ENCODE measurements around the gene NFAT5. TPM values are rescaled to one million over a fixed set of nuclear protein-coding genes. Genes with fewer than 3 reads are reported as not detected.
"Not testable (repeated sequence)": the region's sequence is repeated elsewhere in the genome, so short reads cannot be mapped to it uniquely, and the experiment has no call there.

The NFAT5 gene
- total RNA-seq, 1 donor from 2014 or later = 25.6 TPM

DNA sequence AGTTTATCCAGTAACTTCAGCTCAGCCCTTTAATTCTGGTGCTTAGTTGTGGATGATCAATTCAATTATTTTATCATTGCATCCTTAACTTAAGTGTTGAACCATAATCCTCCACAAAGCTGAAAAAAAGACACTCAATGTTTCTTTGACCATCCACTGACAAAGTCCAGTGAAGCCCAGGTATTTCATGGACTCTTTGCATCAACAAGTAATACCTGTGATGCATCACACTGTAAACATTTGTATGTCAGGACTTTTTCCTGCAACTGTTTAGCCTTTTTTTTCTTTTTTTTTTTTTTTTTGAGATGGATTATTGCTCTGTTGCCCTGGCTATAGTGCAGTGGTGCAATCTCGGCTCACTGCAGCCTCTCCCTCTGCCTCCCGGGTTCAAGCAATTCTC is 6.6 kb upstream of the NFAT5 start:
- DNase-seq (ENCODE audit: low read depth, low spot score) = no peak
- H3K27me3 Mint-ChIP-seq (ENCODE audit: low read depth) = no peaks in the 10 kb centered on the region
- H3K4me3 Mint-ChIP-seq = no peak overlapping the region
- peaks cover 2% of the 10 kb centered on the region for H3K9me3 Mint-ChIP-seq
- H3K4me1 Mint-ChIP-seq = peaks cover 16% of the 10 kb centered on the region
- no peak overlapping the region for H3K27ac Mint-ChIP-seq (ENCODE audit: unreplicated experiment)
- TF ChIP-seq, protein P1, sequence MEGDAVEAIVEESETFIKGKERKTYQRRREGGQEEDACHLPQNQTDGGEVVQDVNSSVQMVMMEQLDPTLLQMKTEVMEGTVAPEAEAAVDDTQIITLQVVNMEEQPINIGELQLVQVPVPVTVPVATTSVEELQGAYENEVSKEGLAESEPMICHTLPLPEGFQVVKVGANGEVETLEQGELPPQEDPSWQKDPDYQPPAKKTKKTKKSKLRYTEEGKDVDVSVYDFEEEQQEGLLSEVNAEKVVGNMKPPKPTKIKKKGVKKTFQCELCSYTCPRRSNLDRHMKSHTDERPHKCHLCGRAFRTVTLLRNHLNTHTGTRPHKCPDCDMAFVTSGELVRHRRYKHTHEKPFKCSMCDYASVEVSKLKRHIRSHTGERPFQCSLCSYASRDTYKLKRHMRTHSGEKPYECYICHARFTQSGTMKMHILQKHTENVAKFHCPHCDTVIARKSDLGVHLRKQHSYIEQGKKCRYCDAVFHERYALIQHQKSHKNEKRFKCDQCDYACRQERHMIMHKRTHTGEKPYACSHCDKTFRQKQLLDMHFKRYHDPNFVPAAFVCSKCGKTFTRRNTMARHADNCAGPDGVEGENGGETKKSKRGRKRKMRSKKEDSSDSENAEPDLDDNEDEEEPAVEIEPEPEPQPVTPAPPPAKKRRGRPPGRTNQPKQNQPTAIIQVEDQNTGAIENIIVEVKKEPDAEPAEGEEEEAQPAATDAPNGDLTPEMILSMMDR (conservative IDR thresholded peaks at IDR 0.05) = no peak
- no peaks in the 10 kb centered on the region for H3K36me3 Mint-ChIP-seq (ENCODE audit: low read depth)

DNA sequence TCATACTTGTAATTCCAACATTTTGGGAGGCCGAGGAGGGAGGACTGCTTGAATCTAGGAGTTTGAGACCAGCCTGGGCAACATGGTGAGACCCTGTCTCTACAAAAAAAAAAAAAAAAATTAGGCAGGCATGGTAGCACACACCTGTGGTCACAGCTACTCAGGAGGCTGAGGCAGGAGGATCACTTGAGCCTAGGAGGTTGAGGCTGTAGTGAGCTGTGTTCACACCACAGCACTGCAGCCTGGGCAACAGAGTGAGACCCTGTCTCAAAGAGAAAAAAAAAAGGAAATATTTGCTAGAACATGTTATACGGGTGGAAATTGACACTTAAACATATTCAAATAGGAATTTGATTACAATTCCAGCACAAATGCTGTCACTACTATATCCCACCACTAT is 4.4 kb upstream of the NFAT5 start:
- not testable (repeated sequence) for H3K27me3 Mint-ChIP-seq (ENCODE audit: low read depth); H3K9me3 Mint-ChIP-seq

DNA sequence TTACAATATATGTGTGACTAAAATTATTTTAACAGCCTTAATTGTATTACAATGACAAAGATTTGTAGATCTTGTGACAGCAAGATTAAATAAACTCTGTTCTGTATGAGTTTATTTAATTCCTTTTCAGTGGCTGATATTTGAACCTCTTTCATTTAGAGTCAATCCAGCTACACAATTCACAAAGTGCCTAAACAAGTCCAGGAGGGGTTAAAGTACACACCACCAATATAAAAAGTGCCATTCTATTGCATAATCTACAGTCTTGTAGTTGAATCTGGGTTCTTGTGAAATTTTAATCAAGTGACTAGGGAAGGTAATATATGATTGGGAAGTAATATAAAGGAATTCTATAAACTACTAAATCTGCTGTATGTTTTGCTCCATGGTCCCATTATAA is 3.9 kb upstream of the NFAT5 start:
- no peaks in the 10 kb centered on the region for H3K36me3 Mint-ChIP-seq (ENCODE audit: low read depth)
- H3K9me3 Mint-ChIP-seq = peaks cover 2% of the 10 kb centered on the region
- TF ChIP-seq, protein P1 (conservative IDR thresholded peaks at IDR 0.05) = no peak
- no peak overlapping the region for H3K27ac Mint-ChIP-seq (ENCODE audit: unreplicated experiment)
- H3K4me3 Mint-ChIP-seq = peak overlapping the region; percentile 66
- H3K27me3 Mint-ChIP-seq (ENCODE audit: low read depth) = no peaks in the 10 kb centered on the region
- H3K4me1 Mint-ChIP-seq = peaks cover 22% of the 10 kb centered on the region
- no peak for DNase-seq (ENCODE audit: low read depth, low spot score)

More for the DNA sequence above, 4.4 kb upstream of the NFAT5 start:
- DNase-seq (ENCODE audit: low read depth, low spot score); H3K27ac Mint-ChIP-seq (ENCODE audit: unreplicated experiment); H3K4me3 Mint-ChIP-seq; H3K36me3 Mint-ChIP-seq (ENCODE audit: low read depth): not testable (repeated sequence)
- H3K4me1 Mint-ChIP-seq = peaks cover 21% of the 10 kb centered on the region

DNA sequence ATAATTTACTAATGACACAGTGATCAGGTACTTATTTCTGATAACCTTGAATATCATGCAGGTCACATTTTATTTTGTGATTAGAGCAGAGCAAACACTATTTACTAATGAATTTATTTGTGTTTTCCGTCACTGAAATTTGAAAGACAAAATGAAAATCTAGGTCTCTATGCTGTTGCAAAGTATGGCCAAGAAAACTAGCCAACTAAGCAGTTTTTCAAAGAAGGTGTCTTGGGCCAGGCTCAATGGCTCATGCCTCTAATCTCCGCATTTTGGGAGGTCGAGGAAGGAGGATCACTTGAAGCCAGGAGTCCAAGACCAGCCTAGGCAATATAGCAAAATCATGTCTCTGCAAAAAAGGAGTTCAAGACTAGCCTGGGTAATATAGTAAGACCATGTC is 3.0 kb upstream of the NFAT5 start:
- no peak for DNase-seq (ENCODE audit: low read depth, low spot score)
- H3K4me3 Mint-ChIP-seq = no peak overlapping the region
- no peaks in the 10 kb centered on the region for H3K36me3 Mint-ChIP-seq (ENCODE audit: low read depth)
- no peaks in the 10 kb centered on the region for H3K9me3 Mint-ChIP-seq
- no peaks in the 10 kb centered on the region for H3K27me3 Mint-ChIP-seq (ENCODE audit: low read depth)
- no peak overlapping the region for H3K27ac Mint-ChIP-seq (ENCODE audit: unreplicated experiment)
- H3K4me1 Mint-ChIP-seq = peaks cover 31% of the 10 kb centered on the region
- TF ChIP-seq, protein P1 (conservative IDR thresholded peaks at IDR 0.05) = no peak

DNA sequence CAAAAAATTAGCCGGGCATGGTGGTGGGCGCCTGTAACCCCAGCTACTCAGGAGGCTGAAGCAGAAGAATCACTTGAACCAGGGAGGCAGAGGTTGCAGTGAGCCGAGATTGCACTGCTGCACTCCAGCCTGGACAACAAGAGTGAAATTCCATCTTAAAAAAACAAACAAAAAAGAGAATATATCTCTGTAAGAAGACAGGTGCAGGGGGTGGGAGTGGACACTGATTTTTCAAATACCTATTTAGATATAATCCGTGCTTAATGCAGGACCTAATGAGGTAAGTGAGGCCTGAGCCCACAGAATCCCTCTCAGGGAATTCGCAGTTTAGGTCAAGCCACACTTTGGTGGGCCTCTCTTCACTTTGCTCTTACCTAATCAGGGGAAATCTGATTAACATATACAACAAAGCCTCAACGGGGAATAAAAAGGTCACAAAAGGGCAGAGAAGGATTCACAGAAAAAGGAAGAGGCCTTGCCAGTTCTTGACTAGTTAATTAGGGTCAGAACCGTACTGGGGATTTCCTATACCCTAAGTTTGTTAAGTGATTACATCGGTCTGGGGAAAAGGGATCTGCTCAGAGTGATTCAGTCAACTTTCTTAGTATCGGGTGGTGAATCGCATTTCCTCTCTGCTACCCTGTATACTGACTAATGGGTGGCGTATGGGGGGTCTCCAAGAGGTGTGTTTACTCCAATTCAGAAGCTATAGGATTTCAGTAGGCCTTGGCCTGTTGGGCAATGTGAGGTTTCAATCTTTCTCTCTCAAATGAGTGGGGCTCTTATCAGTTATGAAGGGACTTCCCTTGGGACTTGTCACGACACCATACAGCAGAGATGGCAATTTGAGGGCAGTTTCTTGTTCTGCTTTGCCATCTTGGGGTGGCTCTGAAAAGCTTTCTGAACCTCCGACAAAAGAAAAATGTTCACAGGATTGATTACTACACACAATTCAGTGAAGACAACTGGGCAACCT is 1.9 kb upstream of the NFAT5 start:
- TF ChIP-seq, protein P1 (conservative IDR thresholded peaks at IDR 0.05) = no peak
- peak; percentile 3 for DNase-seq (ENCODE audit: low read depth, low spot score)
- Mint-ChIP-seq H3K9me3 (no peaks in the 10 kb centered on the region), H3K27me3 (ENCODE audit: low read depth) (no peaks in the 10 kb centered on the region), H3K4me3 (peak overlapping the region; percentile 90), H3K4me1 (peaks cover 32% of the 10 kb centered on the region), H3K27ac (ENCODE audit: unreplicated experiment) (peak overlapping the region; percentile 2), H3K36me3 (ENCODE audit: low read depth) (no peaks in the 10 kb centered on the region)
